G401.6 (cell line): ENCODE results near the gene TMEM126A.
"Not testable (repeated sequence)": the region's sequence is repeated elsewhere in the genome, so short reads cannot be mapped to it uniquely, and the experiment has no call there.

ENCODE experiments used
- FAIRE-seq: peaks from 2 replicates; lab custom pipeline; 2012; peaks lifted over from hg19 to GRCh38; lab: Jason Lieb, UNC

Gene TMEM126A

DNA sequence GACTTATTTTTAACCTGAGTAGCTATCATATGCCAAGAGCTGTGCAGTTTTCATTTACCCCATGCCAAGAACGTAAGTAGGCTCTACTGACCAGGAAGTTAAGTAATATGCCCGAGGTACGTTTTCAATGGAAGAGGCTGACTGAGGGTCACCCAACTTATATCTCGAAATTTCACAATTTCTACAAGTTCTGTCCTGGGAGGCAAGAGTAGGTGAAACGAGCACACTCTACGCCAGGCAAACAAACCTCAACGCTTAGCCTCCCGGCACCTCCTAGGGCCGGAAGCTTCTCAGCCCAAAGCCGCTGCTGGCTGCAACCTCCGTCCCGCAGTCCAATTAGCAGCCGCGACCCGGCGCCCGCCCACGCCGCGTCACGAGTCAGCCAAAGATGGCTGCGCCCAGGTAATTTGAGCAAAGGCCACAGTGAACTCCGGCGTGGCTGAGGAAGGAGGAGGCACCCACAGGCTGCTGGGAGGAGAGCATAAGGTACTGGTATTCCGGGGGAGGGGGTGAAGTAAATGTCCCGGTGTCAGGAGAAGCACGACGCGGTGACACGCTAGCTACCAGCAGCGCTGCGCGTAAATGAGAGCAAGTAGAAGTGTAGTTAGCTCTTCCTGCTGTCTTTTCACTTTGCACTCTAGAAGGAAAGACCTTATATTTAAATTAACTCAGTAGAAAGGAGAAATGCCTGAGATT, at the start of gene TMEM126A:
Gene TMEM126A, plus strand, starts transcription at position 364 of the 696 bp plus-strand sequence. CDS start 2,289 bp downstream, outside the sequence.
- FAIRE-seq, result peak; percentile 98

DNA sequence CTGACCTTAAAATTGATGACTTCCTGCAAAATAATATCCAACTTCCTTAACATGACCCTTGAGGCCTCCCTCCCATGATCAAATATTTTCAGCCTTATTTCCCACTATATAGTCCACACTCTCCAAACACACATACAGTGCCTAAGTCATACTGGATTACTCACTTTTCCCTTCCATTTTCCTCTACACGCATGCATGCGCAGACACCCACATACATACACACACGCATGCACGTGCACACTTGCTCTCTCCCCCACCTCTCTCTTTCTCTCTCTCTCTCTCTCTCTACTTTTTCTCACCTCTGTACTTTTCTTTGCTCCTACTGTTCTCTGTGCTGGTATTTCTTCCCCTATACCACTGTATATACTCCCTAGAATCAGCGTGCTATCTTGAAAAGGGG, 48.7 kb upstream of the TMEM126A start:
- FAIRE-seq, result no peak

DNA sequence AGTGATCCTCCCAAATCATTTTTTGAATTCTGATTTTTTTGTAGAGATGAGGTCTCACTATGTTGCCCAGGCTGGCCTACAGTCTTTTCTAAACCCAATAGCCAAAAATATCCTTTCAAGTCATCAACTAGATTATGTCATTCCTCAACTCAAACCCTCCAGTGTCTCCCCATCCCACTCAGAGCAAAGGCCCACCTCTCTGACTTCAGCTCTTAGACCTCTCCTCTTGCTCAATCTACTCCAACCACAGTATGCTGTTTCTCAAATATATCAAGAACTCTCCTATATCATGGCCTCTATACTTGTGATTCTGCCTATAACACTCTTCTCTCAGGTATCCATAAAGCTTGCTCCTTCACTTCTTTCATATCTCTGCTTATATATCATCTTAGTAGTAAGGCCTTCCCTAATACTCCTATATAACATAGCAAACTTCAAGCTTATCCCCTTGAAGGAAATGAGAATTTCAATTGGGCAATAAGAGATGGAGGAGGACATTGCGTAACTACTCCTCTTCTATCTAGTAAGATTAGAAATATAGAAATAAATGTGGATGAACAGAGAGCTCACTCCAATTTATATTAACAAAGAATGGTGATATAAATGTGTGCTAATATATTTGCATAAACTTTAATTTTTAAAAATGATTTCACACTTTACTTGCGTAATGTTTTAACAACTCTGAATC, 45.1 kb upstream of the TMEM126A start:
- no peak for FAIRE-seq

DNA sequence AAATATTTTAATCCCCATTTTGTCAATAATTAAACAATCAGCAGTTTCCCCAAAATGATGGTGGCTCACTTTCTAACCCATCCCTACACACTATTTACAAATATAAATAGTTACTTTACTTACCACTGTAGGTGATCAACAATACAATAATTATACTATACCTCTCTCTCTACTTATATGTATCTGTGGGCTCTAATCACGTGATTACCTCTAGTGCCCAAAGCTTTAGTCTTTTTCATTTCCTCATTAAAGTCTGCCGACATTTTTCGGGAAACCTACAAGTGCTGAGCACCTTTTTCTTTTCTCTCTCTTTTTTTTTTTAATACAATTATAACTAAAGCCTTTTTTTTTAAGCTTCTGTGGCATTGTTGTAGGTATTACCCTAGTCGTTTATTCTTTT, 44.5 kb upstream of the TMEM126A start:
- FAIRE-seq, result no peak

DNA sequence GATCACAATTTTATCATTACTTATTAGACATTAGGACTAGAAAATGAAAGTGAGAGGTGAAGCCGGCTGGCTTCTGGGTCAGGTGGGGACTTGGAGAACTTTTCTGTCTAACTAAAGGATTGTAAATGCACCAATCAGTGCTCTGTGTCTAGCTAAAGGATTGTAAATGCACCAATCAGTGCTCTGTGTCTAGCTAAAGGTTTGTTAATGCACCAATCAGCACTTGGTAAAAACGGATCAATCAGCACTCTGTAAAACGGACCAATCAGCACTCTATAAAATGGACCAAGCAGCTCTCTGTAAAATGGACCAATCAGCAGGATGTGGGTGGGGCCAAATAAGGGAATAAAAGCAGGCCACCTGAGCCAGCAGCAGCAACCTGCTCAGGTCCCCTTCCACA, 41.5 kb upstream of the TMEM126A start:
- not testable (repeated sequence) for FAIRE-seq

DNA sequence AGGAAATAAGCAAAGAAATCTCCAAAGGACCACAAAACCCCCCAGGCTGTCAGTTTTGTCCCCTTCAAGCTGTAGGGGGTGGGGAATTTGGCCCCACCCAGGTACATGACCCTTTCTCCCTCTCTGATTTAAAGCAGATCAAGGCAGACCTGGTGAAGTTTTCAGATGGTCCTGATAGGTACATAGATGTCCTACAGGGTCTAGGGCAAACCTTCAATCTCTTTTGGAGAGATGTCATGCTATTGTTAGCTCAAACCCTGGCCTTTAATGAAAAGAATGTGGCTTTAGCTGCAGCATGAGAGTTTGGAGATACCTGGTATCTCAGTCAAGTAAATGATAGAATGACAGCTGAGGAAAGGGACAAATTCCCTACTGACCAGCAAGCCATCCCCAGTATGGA, 39.1 kb upstream of the TMEM126A start:
- FAIRE-seq, result not testable (repeated sequence)

DNA sequence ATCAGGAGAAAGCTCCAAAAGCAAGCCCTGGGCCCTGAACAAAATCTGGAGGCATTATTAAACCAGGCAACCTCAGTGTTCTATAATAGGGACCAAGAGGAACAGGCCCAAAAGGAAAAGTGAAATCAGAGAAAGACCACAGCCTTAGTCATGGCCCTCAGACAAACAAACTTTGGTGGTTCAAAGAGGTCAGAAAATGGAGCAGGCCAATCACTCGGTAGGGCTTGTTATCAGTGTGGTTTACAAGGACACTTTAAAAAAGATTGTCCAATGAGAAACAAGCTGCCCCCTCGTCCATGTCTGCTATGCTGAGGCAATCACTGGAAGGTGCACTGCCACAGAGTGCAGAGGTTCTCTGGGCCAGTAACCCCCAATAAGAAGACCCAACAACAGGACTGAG, 38.5 kb upstream of the TMEM126A start:
- not testable (repeated sequence) for FAIRE-seq

DNA sequence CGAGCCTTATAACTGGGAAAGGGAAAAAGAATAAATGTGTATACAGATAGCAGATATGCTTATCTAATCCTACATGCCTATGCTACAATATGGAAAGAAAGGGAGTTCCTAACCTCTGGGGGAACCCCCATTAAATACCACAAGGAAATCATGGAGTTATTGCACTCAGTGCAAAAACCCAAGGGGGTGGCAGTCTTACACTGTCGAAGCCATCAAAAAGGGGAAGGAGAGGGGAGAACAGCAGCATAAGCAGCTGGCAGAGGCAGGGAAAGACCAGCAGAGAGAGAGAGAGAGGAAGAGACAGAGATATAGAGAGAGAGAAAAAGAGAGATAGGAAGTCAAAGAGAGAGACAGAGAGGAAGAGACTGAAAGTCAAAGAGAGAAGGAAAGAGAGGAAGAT, 36.1 kb upstream of the TMEM126A start:
- FAIRE-seq, result not testable (repeated sequence)

DNA sequence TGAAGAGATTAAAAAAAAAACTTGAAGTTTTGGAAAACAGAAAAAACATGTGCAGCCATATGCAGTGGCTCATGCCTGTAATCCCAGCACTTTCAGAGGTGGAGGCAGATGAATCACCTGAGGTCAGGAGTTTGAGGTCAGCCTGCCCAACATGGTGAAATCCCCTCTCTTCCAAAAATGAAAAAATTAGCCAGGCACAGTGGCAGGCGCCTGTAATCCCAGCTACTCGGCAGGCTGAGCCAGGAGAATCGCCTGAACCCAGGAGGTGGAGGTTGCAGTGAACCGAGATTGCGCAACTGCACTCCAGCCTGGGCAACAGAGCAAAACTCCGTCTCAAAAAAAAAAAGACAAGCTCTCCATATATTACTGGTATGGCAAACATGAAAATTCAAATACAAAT, 28.3 kb upstream of the TMEM126A start:
- no peak for FAIRE-seq

DNA sequence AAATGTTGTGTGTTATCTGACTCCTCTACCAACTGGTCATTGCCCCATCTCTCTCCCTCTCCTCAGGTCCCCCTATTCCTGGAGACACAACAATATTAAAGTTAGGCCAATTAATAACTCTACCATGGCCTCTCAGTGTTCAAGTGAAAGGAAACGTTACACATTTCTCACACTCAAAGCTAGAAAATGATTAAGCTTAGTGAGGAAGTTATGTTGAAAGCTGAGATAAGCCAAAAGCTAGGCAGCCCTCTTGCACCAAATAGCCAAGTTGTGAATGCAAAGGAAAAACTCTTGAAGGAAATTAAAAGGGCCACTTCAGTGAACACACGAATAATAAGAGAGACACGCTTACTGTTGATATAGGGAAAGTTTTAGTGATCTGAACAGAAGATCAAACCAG, 27.5 kb upstream of the TMEM126A start:
- no peak for FAIRE-seq

DNA sequence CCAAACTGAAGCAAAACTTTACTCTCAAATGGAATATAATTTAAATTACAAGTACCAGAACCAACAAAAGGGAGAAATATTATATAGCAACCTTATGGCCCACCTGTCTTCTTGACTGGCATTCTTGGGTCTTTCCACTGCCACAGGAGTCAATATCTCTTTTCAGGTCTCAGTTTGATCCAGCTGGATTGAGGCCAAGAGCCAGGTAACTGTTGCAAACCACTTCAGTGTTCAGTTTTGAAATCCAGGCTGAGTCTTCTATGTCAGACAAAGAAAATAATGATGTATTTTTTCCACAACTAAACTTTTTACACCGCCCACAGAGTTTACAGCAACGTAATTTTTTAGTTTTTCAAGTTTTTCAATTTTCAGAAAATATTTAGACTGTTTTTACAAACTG, 21.3 kb upstream of the TMEM126A start:
- FAIRE-seq, result no peak

DNA sequence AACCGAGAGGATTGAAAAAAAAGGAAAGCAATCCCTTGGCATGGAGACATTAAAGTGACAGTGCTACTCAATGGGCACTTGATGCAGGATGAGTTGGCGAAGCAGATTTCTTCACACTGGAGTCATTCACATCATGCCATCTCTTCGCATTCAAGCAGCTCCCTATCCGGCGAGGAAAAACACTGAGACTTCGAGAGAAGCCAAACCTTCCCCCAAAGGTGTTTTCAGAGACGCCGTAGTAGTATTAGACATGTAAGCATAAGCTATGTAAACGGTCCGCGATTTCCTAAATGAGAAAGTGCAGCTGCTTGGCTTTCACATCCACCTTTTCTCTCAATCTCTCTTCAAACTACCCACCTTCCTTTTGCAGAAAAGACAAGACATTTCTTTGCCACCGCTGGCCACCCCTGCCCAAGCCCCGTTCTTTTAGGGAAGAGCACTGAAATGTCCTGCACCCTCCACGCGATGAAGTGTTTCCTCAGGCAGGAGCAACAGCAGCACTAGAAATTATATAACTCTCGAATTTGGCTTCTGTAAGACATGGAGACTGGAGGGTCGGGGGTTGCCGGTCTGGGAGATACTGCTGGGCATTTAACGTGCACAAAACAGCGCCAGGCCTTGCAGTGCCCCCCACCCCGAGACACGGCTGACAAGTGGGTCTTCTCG, 20.3 kb upstream of the TMEM126A start, which contains the start of gene DLG2:
Gene DLG2, minus strand, starts transcription at position 13 of the 666 bp plus-strand sequence.
- no peak for FAIRE-seq

DNA sequence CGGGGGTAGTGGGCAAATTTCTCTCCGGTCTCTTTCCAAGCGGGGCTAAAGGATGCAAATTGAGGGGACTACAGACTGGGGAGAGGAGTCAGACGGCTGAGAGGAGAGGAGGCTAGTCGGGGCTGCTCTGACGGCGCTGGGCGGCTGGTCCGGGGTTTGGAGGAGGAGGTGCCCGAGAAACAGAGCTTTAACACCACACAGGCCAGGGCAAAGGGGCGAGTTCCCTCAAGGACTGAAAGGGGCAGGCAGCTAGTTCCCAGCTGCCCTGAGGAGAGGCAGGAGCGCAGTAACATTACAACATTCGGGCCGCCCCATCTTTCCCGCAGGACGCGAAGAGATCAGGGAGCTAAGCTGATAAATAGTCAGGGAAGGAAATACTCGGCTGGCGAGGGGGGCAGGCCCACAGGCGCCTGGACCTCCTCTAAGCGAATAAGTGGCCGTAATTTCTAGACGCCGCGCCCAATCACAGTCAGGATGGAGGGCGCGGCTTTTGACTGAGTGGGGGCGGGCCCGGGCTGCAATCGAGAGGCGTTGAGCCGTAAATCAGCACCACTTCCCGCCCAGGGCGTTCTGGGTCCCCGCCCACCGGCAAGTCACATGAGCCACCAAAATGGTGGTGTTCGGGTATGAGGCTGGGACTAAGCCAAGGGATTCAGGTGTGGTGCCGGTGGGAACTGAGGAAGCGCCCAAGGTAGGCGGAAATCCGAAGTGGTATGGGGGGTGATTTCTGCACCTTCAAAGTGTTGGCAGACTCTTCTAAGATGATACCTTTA, 19.6 kb upstream of the TMEM126A start, which contains the start of gene TMEM126B:
Gene TMEM126B, plus strand, starts transcription at position 596 of the 773 bp plus-strand sequence. Its CDS starts 15 bp downstream, at position 611.
- FAIRE-seq, result peak; percentile 99

DNA sequence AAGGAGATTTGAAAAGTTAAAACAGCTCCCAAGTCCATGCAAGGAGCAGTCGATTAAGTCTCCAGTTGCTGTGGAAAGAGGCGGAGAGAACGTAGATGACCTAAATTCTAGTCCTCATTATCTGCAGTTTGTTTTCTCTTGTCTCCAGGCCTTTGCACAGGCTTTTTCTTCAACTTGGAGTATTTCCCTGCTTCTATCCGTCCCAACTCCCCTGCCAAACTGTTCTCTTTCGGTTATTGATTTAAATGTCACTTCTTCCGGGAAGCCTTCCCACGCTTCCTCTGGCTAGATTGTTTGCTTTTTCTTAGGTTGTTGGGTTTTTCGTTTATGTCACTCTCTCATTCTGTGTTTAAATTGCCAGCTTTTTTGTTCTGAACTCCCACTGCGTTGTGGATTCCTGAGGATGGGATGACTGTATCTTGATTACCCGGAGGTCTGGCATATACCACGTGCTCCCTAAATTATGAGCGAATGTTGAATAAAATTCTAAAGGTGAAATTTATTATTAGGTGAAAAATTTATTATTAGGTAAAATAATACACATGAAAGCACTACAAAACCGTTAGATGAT, 18.9 kb upstream of the TMEM126A start:
- peak; percentile 58 for FAIRE-seq

DNA sequence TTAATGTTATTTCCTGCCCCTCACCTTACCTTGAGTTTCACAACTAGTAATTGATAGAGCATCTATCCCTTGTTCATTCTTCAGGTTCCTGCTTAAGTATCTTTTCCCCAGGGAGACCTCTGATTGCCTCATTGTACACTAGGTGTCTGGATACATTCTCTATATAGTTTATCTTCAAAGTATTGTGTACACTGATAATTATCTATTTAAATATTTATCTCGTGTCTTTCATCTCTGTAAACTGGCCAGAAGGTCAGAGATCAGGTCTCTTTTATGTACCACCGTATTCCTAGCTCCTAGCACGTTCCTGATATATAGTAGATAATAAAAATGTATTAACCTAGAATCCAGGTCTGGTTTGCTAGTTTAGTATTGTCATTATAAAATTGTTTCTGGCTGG, 13.0 kb upstream of the TMEM126A start:
- FAIRE-seq, result no peak

DNA sequence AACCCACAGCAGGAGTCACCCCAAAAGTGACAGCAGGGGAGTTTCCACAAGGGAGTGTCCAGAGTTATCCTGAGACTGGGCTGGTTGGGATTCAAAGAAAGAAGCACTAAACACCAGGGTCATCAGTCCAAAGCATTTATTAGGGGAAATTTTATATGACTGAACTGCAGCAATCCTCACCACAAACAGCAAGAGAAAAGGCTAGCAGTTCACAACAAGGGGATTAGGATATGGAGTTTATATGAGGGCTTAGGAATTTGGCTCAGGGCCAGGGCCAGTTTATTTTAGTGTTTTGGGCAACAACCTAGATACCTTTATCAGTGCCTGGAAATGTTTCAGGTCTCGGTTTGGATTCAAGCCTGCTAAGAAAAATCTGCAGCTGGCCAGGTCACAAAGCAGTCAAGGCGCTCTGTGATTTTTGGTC, 4.6 kb upstream of the TMEM126A start:
- FAIRE-seq, result no peak

DNA sequence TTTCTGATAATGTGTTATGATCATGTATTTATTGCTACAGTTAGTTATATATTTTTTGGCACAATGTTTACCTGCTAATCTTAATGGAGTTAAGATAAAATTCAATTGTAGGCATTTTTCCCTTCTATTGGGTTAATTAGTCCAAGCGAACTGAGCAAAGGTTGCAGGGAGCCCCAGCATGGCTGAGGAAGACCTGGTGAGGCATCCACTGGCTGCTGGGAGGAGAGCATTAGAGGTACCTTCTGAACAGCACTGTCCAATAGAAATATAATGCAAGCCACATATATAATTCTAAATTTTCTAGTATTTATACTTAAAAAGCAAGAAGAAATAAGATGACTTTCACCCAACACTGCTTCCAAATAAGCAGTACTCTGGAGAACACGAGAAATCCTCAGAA, 689 bp upstream of the TMEM126A start:
- no peak for FAIRE-seq

DNA sequence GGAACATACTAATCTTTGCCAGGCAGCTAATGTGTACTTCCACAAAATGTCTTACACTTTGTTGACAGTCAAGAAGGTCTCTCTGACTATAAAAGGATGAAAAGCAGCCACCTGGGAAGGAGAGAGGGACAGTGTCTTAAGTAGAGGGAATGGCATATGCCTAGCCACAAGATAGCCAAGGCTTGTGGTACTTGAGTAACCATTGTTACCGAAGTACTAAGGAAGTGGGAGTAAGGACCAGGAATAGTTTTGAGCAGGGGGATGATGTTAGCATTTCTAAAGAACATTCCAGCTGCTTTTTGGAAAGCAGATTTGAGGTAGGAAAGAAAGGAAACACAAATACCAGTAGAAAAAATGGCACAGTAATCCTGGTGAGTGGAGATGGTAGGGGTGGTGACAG, 3.4 kb downstream of the TMEM126A start:
- no peak for FAIRE-seq

DNA sequence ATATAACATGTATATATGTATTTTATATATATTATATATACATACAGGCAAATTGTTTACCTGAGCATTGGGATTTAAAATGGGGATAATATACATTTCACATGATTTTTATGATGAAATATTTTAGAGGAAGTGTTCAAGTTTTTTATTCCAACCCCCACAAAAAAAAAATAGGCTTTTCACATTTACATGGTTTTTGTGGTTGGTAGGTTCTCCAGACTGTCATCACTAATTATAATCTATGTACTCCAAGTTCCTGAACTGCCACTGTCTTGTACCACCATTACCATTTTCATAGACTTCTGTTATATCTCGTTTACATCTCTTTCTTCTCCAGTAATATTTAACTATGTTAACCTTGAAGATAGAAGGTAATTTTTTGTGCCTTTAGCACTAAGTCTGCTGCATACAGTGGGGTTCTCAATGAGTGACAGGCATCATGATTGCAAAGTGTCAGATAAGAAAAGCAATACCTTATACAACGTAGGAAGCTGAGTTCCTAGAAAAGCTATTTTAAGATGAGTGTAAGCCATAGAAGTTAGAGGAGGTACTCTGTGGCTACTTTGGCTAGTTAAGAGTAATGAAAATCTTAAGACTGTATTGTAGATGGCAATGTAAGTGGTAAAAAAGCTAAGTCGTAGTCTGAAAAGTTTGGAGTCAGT, 5.2 kb downstream of the TMEM126A start:
- FAIRE-seq, result peak; percentile 73

DNA sequence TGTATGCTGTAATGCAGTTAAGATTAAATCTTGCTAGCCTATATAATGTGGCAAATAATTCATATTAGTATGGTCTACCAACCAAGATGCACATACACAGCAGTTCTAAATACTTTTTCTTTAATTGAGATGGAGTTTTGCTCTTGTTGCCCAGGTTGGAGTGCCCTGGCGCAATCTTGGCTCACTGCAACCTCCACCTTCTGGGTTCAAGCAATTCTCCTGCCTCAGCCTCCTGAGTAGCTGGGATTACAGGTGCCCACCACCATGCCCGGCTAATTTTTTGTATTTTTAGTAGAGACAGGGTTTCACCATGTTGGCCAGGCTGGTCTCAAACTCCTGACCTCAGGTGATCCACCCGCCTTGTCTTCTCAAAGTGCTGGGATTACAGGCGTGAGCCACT, 6.6 kb downstream of the TMEM126A start:
- not testable (repeated sequence) for FAIRE-seq

DNA sequence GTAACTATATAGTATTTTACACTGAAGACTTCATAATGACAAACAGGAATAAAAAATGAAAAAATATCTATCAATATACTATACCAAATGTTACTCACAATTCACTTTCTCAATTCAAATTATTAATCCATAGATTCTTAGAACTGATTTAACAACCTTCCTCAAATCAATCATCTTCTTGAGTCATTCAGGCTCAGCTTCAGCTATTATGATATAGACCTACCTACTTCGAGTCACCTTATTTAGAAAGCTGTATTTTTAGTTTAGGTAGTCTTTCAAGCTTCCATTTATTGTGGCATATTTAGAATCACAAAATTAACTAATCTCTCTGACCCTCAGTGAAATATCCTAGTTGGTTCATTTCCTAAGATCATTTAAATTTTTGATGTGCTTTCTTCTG, 9.0 kb downstream of the TMEM126A start:
- peak; percentile 62 for FAIRE-seq
